Prostate gland (tissue), 2 donors: Measurements from ENCODE around the gene HHIPL1. TPM values are rescaled to one million over a fixed set of nuclear protein-coding genes. Genes with fewer than 3 reads are reported as not detected.

Experiments used
- DNase-seq: peaks from one replicate; pipeline ENCODE4 v3.0.0-alpha.2; 2019; ENCODE audit warnings: low spot score
- H3K27ac ChIP-seq, 2 donors: fragments of 200-600 bp; sonication (generic); 2 replicates each; pipeline ENCODE4 v1.5.1; 2017 to 2019
- H3K27me3 ChIP-seq: fragments of 200-600 bp; sonication (generic); replicated peaks from 2 replicates; pipeline ENCODE4 v1.5.1; 2019; ENCODE audit not compliant: insufficient read depth
- H3K36me3 ChIP-seq, 2 donors: fragments of 200-600 bp; sonication (generic); 1 replicate in 1 of 2; 2 replicates in 1 of 2; pipeline versions ENCODE4 v1.5.1 to v1.8.1; 2017 to 2019
- H3K4me1 ChIP-seq: fragments of 200-600 bp; sonication (generic); replicated peaks from 2 replicates; pipeline ENCODE4 v1.5.1; 2019
- H3K4me3 ChIP-seq, 2 donors: fragments of 200-600 bp; sonication (generic); 2 replicates each; pipeline ENCODE4 v1.5.1; 2017 to 2019
- H3K9me3 ChIP-seq: fragments of 200-600 bp; sonication (generic); 2 replicates; pipeline ENCODE4 v1.5.1; 2017
- CTCF ChIP-seq, 4 experiments: fragments of 200-600 bp in 2 of 4; fragments of 450-650 bp in 2 of 4; sonication (generic) in 2 of 4; IDR thresholded peaks; 1 replicate in 3 of 4; 2 replicates in 1 of 4; pipeline ENCODE4 v1.5.1; 2016 to 2019; ENCODE audit warnings: antibody characterized with exemption in 4 of 4, mild to moderate bottlenecking in 2 of 4, moderate library complexity in 2 of 4
- POLR2A ChIP-seq: fragments of 450-650 bp; IDR thresholded peaks from one replicate; pipeline ENCODE4 v1.6.1; 2016; ENCODE audit warnings: antibody characterized with exemption, mild to moderate bottlenecking
- POLR2AphosphoS5 ChIP-seq: sonication (generic); formaldehyde crosslinking; IDR thresholded peaks from one replicate; pipeline ENCODE4 v1.6.1; 2017; ENCODE audit warnings: antibody characterized with exemption
- WGBS: methylation state at CpG from one replicate; pipeline ENCODE4 v1.1.5; 2018; 5-methylcytosine and 5-hydroxymethylcytosine counted together
- intact Hi-C: fragments of 100-400 bp; cut with DNase I; formaldehyde crosslinking; loops from one replicate; pipeline ENCODE4 v1.14.2; 2022
- total RNA-seq, 2 donors: library from RNA; depleted of rRNA; stranded (reverse); fragments of >200 nt; gene quantifications; one replicate each; pipeline ENCODE4 v1.1.0, GENCODE V29; 2016

HHIPL1 gene
- total RNA-seq, 2 donors from 2014 or later, result 2.8 to 4.5 TPM

- Histone ChIP-seq H3K9me3 (no peaks in the 10 kb centered on the region), H3K27me3 (no peaks in the 10 kb centered on the region), H3K36me3 (no peaks in the 10 kb centered on the region), H3K4me3 (no peak overlapping the region), H3K4me1 (no peaks in the 10 kb centered on the region), H3K27ac (no peak overlapping the region)
- TF ChIP-seq CTCF (IDR thresholded peaks at IDR 0.05), result no peak
- intact Hi-C loops, result no loop called here
- no peak for DNase-seq
- WGBS, result 89% methylated on average over 3 of the region's 3 CpGs
Observed at GRCh38 chr14:99633141-99633540, 11.8 kb upstream of the HHIPL1 start.

- no peak for DNase-seq
- no peaks in the 10 kb centered on the region for H3K9me3 ChIP-seq
- no peaks in the 10 kb centered on the region for H3K4me1 ChIP-seq
- no peaks in the 10 kb centered on the region for H3K36me3 ChIP-seq
- WGBS, result 82% methylated on average over 10 of the region's 10 CpGs
- no peaks in the 10 kb centered on the region for H3K27me3 ChIP-seq
- H3K27ac ChIP-seq, result no peak overlapping the region
- TF ChIP-seq POLR2A (no peak), CTCF (IDR thresholded peaks at IDR 0.05) (no peak)
- intact Hi-C loops, result no loop called here
- no peak overlapping the region for H3K4me3 ChIP-seq
Observed at GRCh38 chr14:99633918-99634317, 11.0 kb upstream of the HHIPL1 start.

- H3K4me3 ChIP-seq, result no peak overlapping the region
- no peaks in the 10 kb centered on the region for H3K9me3 ChIP-seq
- DNase-seq, result no peak
- no peaks in the 10 kb centered on the region for H3K36me3 ChIP-seq
- TF ChIP-seq POLR2A (no peak), POLR2AphosphoS5 (no peak), CTCF (IDR thresholded peaks at IDR 0.05) (no peak)
- H3K27me3 ChIP-seq, result no peaks in the 10 kb centered on the region
- intact Hi-C loops, result no loop called here
- WGBS, result 85% methylated on average over 10 of the region's 10 CpGs
- H3K27ac ChIP-seq, result no peak overlapping the region
- no peaks in the 10 kb centered on the region for H3K4me1 ChIP-seq
Observed at GRCh38 chr14:99634443-99634842, 10.5 kb upstream of the HHIPL1 start.

GRCh38 chr14:99635116-99635515 is 9.8 kb upstream of the HHIPL1 start:
- Histone ChIP-seq H3K4me3 (no peak overlapping the region), H3K4me1 (no peaks in the 10 kb centered on the region), H3K36me3 (no peaks in the 10 kb centered on the region), H3K27ac (no peak overlapping the region), H3K9me3 (no peaks in the 10 kb centered on the region), H3K27me3 (no peaks in the 10 kb centered on the region)
- DNase-seq, result no peak
- 83% methylated on average over 8 of the region's 8 CpGs for WGBS
- TF ChIP-seq POLR2A (no peak), POLR2AphosphoS5 (no peak), CTCF (IDR thresholded peaks at IDR 0.05) (no peak)
- intact Hi-C loops, result no loop called here

GRCh38 chr14:99636487-99636886 is 8.4 kb upstream of the HHIPL1 start:
- 80% methylated on average over 5 of the region's 5 CpGs for WGBS
- Histone ChIP-seq H3K27ac (no peak overlapping the region), H3K4me1 (no peaks in the 10 kb centered on the region), H3K27me3 (no peaks in the 10 kb centered on the region), H3K36me3 (no peaks in the 10 kb centered on the region), H3K9me3 (no peaks in the 10 kb centered on the region), H3K4me3 (no peak overlapping the region)
- no peak for TF ChIP-seq POLR2AphosphoS5
- TF ChIP-seq CTCF (IDR thresholded peaks at IDR 0.05), result no peak
- TF ChIP-seq POLR2A, result no peak
- no peak for DNase-seq
- intact Hi-C loops, result no loop called here
